Right cardiac atrium (tissue), 5 donors: Measurements from ENCODE around the gene KRTAP5-7. TPM values are rescaled to one million over a fixed set of nuclear protein-coding genes. Genes with fewer than 3 reads are reported as not detected.
"Not testable (repeated sequence)": the region's sequence is repeated elsewhere in the genome, so short reads cannot be mapped to it uniquely, and the experiment has no call there.

ENCODE experiments used
- ATAC-seq, 2 donors: fragments of 200-7000 bp; cut with Tn5 transposase; one replicate each; pipeline versions ENCODE4 v1.8.0 to v1.9.1; 2020; ENCODE audit warnings: moderate library complexity in 2 of 2, mild to moderate bottlenecking in 1 of 2
- DNase-seq, 3 donors: peaks; one replicate each; pipeline ENCODE4 v3.0.0-alpha.2; 2020
- H3K27ac ChIP-seq: one replicate; pipeline ENCODE4 v1.5.1; 2013; ENCODE audit warnings: mild to moderate bottlenecking, low read length, control low read depth, moderate library complexity
- H3K27me3 ChIP-seq: one replicate; pipeline ENCODE4 v1.6.1; 2013; ENCODE audit not compliant: control insufficient read depth, insufficient read depth
- H3K4me1 ChIP-seq: one replicate; pipeline ENCODE4 v1.6.1; 2013; ENCODE audit warnings: low read length; ENCODE audit not compliant: control insufficient read depth, insufficient read depth
- H3K4me3 ChIP-seq: one replicate; pipeline ENCODE4 v1.5.1; 2013; ENCODE audit warnings: low read length, control low read depth
- H3K9me3 ChIP-seq: one replicate; pipeline ENCODE4 v1.6.1; 2013; ENCODE audit warnings: low read length; ENCODE audit not compliant: control insufficient read depth
- WGBS: extraction: QIAGEN DNeasy Blood & Tissue Kit; methylation state at CpG from one replicate; pipeline ENCODE4 v1.1.7; 2013; 5-methylcytosine and 5-hydroxymethylcytosine counted together
- intact Hi-C, 4 donors: fragments of 100-400 bp; cut with DNase I; formaldehyde crosslinking; loops; one replicate each; pipeline versions ENCODE4 v1.11.0 to v1.14.0; 2022 to 2023
- polyA plus RNA-seq: library from polyadenylated mRNA; stranded (reverse); fragments of 200-250 nt; gene quantifications from one replicate; pipeline ENCODE4 v1.2.3, GENCODE V29; 2013
- total RNA-seq, 4 donors: library from RNA; stranded (reverse); fragmentation: NEBNext Ultra II Directional; extraction: Animal tissue kit (Norgen Biotek cat#: 25700); gene quantifications; one replicate each; pipeline ENCODE4 v1.2.1, GENCODE V29; 2021
- donor health status: healthy with polysubstance abuse.
- donor health status: DM: no; HTN: yes; CAD: no.
- donor health status: DM: no; HTN: no; CAD: no.
- donor health status: DM: no; HTN: yes; CAD: no; lungs with severe emphysema.
- donor health status: DM: yes; HTN: yes; CAD: no.

KRTAP5-7 gene
- total and polyA plus RNA-seq, 5 donors: not detected

DNA sequence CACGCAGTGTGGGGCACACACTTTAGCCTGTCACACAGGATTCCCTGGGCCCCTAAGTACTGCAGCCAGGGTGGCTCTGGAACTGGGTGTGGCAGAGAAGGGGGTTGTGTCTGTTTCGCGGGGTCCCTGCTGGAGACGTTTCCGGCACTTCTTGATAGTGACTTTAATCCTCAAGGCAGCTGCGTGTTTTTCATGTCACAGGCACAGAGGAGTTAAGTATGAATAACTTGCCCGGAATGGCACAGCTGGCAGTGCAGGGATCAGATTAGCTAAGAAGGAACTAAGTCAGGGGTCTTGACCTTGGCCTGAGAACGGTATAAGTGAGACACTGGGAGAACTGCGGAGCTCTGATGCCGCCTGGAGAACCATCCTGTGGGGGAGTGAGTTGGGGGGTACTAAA lies 7.5 kb upstream of the KRTAP5-7 start:
- no peak for DNase-seq
- WGBS: 56% methylated on average over 10 of the region's 10 CpGs

DNA sequence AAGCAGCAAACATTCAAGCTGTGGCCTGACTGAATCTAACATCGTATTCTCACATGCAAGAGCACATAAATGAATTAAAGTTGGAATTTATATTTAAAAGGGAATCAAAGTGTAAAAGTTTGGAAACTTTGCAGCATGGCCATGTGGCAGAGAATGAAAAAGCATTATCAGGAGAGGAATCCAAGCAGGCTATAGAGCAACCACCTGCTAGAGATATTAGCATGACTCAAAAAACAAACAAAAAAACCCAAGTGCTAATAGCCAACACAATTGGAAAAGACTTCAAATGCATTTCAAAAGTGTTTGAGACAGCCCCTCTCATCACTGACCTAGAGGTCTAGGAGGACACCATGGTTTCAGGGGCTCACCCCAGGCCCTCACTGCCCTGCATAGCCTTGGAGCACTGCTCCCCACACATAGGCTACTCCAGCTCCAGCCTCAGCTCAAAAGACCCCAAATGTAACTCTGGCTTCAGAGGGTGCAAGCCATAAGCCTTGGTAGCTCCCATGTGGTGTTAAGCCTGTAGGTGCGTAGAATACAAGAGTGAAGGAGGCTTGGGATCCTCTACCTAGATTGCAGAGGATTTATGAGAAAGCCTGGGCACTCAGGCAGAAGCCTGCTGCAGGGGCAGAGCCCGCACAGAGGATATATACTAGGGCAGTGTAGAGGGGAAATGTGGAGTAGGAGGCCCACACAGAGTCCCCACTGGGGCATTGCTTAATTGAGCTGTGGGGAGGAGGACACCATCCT lies 1.7 kb upstream of the KRTAP5-7 start:
- ATAC-seq: no peak
- intact Hi-C loops: no loop called here
- Histone ChIP-seq H3K27ac (no peak overlapping the region), H3K9me3 (no peaks in the 10 kb centered on the region), H3K27me3 (no peaks in the 10 kb centered on the region), H3K4me1 (no peaks in the 10 kb centered on the region), H3K4me3 (no peak overlapping the region)
- no peak for DNase-seq
- WGBS: 61% methylated on average over 3 of the region's 3 CpGs

More for the DNA sequence above, 7.5 kb upstream of the KRTAP5-7 start:
- Histone ChIP-seq H3K9me3 (no peaks in the 10 kb centered on the region), H3K4me3 (no peak overlapping the region), H3K4me1 (no peaks in the 10 kb centered on the region), H3K27ac (no peak overlapping the region), H3K27me3 (no peaks in the 10 kb centered on the region)
- no peak for ATAC-seq
- intact Hi-C loops: no loop called here

DNA sequence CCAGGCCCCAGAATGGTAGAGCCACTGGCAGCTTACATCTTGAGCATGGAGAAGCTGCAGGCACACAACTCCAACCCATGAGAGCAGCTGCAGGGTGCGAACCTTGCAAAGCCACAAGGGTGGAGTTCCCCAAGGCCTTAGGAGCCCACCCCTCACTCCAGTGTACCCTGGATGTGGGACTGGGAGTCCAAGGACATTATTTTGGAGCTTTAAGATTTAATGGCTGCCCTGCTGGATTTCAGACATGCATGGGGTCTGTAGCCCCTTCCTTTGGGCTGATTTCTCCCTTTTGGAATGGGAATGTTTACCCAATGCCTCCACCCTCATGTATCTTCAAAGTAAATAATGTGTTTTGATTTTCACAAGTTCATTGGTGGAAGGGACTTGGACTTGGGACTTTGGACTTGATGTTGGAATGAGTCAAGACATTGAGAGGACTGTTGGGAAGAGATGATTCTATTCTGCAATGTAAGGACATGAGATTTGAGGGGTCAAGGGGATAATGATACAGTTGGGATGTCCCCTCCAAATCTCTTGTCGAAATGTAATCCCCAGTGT lies 1.1 kb upstream of the KRTAP5-7 start:
- Histone ChIP-seq H3K27me3 (no peaks in the 10 kb centered on the region), H3K27ac (no peak overlapping the region), H3K4me3 (no peak overlapping the region), H3K9me3 (no peaks in the 10 kb centered on the region), H3K4me1 (no peaks in the 10 kb centered on the region)
- DNase-seq: no peak
- ATAC-seq: no peak
- intact Hi-C loops: no loop called here
- 79% methylated on average over 2 of the region's 2 CpGs for WGBS

DNA sequence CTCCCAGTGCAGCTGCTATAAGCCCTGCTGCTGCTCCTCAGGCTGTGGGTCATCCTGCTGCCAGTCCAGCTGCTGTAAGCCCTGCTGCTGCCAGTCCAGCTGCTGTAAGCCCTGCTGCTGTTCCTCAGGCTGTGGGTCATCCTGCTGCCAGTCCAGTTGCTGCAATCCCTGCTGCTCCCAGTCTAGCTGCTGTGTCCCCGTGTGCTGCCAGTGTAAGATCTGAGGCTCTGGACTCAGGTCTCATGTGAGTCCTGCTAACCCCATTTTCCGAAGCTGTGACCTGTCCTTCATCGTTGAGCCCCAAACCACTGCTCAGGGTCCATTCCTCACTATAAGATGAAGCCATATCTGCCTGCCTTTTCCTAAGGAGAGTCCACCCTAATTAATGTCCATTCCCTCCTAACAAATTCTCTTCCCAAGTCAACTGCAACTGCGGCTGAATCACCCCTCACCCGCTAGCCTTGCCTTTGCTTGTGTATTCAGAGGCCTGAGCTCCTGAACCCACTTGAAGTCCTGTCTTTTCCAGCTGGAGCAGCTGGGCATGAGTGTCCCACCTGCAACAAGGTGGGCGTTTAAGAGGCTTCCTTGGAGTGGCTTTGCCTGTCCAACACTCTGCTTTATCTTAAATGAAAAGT lies 626 bp downstream of the KRTAP5-7 start:
- Histone ChIP-seq H3K4me1 (no peaks in the 10 kb centered on the region), H3K9me3 (no peaks in the 10 kb centered on the region), H3K4me3 (no peak overlapping the region), H3K27ac (no peak overlapping the region), H3K27me3 (no peaks in the 10 kb centered on the region)
- ATAC-seq (no peak), DNase-seq (no peak)
- intact Hi-C loops: no loop called here
- WGBS: 89% methylated on average over 6 of the region's 6 CpGs

DNA sequence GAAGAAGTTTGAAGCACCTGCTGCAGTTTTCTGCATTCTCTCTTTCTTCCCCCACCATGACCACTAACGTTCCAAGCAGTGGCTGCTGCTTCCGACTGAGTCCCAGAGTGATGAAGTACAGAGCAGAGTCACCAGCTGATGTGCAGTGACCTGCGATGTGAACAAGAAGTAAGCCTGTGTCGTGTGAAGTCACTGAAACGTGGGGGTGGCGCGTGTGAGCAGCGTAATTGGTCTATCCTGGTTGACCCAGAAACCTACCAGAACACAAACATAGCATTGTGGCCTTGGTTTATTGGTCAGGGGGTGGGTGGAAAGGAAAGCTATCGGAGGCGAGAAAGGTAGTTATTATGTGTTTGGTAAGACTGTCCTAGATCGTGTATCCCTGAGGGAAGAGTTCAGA lies 3.5 kb downstream of the KRTAP5-7 start:
- H3K27me3 ChIP-seq: no peaks in the 10 kb centered on the region
- no peak overlapping the region for H3K27ac ChIP-seq
- no peak for ATAC-seq
- no peak for DNase-seq
- no peaks in the 10 kb centered on the region for H3K9me3 ChIP-seq
- intact Hi-C loops: no loop called here
- 91% methylated on average over 11 of the region's 11 CpGs for WGBS
- H3K4me1 ChIP-seq: no peaks in the 10 kb centered on the region
- no peak overlapping the region for H3K4me3 ChIP-seq

DNA sequence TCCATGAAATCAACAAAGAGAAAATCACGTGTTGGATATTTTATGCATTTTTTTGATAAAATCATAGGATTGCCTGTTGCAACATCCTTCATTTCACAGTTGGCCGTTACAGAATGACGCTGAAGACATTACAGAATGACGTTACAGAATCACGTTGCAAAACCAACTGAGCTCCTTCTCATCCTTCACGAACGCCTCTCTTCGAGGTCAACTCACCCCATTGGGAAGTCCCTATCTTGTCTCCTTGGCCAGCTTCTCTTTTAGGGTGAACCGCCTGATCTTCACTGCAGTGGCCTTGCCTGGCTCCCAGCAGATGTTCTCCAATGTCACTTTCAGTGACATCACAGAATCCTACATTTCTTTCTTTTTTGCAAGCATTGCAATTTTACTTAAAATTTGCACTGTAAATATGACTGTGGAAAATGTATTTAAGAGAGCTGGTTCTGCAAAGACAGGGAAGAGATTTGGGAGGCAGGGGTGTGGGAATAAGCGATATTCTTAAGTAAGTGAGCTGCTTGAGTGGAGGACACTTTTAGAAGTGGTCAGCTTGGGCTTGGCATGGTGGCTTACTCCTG lies 5.1 kb downstream of the KRTAP5-7 start:
- Histone ChIP-seq H3K9me3 (no peaks in the 10 kb centered on the region), H3K27ac (no peak overlapping the region), H3K4me3 (no peak overlapping the region), H3K27me3 (no peaks in the 10 kb centered on the region), H3K4me1 (no peaks in the 10 kb centered on the region)
- 81% methylated on average over 10 of the region's 10 CpGs for WGBS
- DNase-seq (no peak), ATAC-seq (no peak)
- intact Hi-C loops: no loop called here

DNA sequence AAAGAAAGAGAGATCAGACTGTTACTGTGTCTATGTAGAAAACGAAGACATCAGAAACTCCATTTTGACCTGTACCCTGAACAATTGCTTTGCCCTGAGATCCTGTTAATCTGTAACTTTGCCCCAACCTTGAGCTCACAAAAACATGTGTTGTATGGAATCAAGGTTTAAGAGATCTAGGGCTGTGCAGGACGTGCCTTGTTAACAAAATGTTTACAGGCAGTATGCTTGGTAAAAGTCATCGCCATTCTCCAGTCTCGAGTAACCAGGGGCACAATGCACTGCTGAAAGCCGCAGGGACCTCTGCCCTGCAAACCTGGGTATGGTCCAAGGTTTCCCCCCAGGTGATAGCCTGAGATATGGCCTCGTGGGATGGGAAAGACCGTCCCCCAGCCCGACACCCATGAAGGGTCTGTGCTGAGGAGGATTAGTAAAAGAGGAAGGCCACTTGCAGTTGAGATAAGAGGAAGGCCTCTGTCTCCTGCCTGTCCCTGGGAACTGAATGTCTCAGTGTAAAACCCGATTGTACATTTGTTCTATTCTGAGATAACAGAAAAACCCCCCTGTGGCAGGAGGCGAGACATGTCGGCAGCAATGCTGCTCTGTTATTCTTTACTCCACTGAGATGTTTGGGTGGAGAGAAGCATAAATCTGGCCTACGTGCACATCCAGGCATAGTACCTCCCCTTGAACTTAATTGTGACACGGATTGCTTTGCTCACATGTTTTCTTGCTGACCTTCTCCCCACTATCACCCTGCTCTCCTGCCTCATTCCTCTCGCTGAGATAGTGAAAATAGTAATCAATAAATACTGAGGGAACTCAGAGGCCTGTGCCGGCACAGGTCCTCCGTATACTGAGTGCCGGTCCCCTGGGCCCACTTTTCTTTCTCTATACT lies 7.9 kb downstream of the KRTAP5-7 start:
- DNase-seq, ATAC-seq, H3K27ac ChIP-seq, intact Hi-C loops, H3K9me3 ChIP-seq, H3K4me3 ChIP-seq, H3K4me1 ChIP-seq, H3K27me3 ChIP-seq: not testable (repeated sequence)
- WGBS: 56% methylated on average over 17 of the region's 17 CpGs

DNA sequence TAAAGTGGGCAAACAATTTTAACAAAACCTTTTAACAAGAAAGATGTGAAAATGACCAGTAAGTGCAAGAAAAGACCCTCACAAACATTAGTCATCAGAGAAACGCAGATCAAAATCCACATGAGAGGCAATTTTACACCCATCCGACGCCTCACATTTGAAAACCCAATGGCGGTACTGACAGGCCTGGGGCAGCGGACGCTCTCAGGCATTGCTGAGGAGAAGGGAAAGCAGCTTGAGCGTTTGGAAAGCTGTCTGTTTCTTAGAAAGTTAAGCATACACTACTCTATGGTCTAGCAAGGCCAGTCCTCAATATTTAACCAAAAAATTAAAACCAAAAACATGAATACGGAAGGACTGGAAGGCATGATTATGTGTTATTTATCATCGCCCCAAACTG lies 8.8 kb downstream of the KRTAP5-7 start:
- Histone ChIP-seq H3K4me1 (no peaks in the 10 kb centered on the region), H3K9me3 (no peaks in the 10 kb centered on the region), H3K4me3 (no peak overlapping the region), H3K27ac (no peak overlapping the region), H3K27me3 (no peaks in the 10 kb centered on the region)
- ATAC-seq (no peak), DNase-seq (no peak)
- WGBS: 96% methylated on average over 9 of the region's 9 CpGs
- intact Hi-C loops: no loop called here

DNA sequence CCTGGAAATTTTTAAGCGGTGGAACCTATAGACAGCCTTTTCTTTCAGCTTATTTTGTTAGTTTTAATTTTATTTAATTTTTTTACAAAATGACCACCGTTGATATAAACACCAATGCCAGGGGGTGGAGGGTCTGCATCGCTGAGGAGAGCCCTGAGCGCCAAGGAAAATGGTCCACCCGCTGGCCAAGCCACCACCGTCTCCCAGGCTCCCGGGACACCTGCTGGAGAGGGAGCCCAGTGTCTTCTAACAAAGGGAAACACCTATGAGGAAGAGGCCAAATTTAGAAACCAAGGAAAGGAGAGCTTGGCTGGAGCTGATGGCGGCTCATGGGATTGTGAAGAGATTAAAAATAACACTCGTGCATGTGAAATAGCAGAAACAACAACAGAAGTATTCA lies 10.5 kb downstream of the KRTAP5-7 start:
- ATAC-seq: no peak
- intact Hi-C loops: no loop called here
- H3K27ac ChIP-seq: no peak overlapping the region
- H3K4me3 ChIP-seq: no peak overlapping the region
- no peaks in the 10 kb centered on the region for H3K27me3 ChIP-seq
- no peaks in the 10 kb centered on the region for H3K9me3 ChIP-seq
- H3K4me1 ChIP-seq: no peaks in the 10 kb centered on the region
- no peak for DNase-seq
- WGBS: 84% methylated on average over 9 of the region's 9 CpGs

DNA sequence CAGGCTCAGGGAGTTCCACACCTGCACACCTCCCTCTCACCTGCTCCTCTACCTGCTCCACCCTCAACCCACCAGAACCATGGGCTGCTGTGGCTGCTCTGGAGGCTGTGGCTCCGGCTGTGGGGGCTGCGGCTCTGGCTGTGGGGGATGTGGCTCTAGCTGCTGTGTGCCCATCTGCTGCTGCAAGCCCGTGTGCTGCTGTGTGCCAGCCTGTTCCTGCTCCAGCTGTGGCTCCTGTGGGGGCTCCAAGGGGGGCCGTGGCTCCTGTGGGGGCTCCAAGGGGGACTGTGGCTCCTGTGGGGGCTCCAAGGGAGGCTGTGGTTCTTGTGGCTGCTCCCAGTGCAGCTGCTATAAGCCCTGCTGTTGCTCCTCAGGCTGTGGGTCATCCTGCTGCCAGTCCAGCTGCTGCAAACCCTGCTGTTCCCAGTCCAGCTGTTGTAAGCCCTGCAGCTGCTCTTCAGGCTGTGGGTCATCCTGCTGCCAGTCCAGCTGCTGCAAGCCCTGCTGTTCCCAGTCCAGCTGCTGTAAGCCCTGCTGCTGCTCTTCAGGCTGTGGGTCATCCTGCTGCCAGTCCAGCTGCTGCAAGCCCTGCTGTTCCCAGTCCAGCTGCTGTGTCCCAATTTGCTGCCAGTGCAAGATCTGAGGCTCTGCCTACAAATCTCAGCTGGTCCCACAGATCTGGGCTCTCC lies 11.1 kb downstream of the KRTAP5-7 start, which contains the start of gene KRTAP5-8:
TSS of gene KRTAP5-8 (plus strand) at position 49 of the 689 bp plus-strand sequence. CDS start at position 80, 31 bp downstream.
- H3K9me3 ChIP-seq, H3K27ac ChIP-seq, H3K4me3 ChIP-seq, H3K27me3 ChIP-seq, intact Hi-C loops, DNase-seq, ATAC-seq, H3K4me1 ChIP-seq: not testable (repeated sequence)
- WGBS: 62% methylated on average over 4 of the region's 4 CpGs
